H9 (cell line): ENCODE measurements around the gene DLEC1. TPM values are rescaled to one million over a fixed set of nuclear protein-coding genes. Genes with fewer than 3 reads are reported as not detected.

ENCODE experiments used
- DNase-seq: peaks from one replicate; pipeline ENCODE4 v3.0.0-alpha.2; 2017
- H2AFZ ChIP-seq: one replicate; pipeline ENCODE4 v1.6.1; 2013; ENCODE audit warnings: mild to moderate bottlenecking, low read length, control low read depth, moderate library complexity
- H2AK5ac ChIP-seq: 2 replicates; pipeline ENCODE4 v1.6.1; 2013; ENCODE audit warnings: low read length, control low read depth, mixed read lengths; ENCODE audit not compliant: insufficient read length
- H2BK120ac ChIP-seq: one replicate; pipeline ENCODE4 v1.6.1; 2013; ENCODE audit warnings: low read depth, mild to moderate bottlenecking, low read length, control low read depth, inconsistent platforms; ENCODE audit not compliant: poor library complexity, severe bottlenecking
- H2BK12ac ChIP-seq: 2 replicates; pipeline ENCODE4 v1.6.1; 2013; ENCODE audit warnings: low read length, control low read depth, mixed read lengths, low read depth; ENCODE audit not compliant: insufficient read length
- H2BK15ac ChIP-seq: 2 replicates; pipeline ENCODE4 v1.6.1; 2013; ENCODE audit warnings: low read depth, low read length, control low read depth
- H2BK20ac ChIP-seq: one replicate; pipeline ENCODE4 v1.6.1; 2013; ENCODE audit warnings: low read depth, mild to moderate bottlenecking, low read length, control low read depth, inconsistent platforms; ENCODE audit not compliant: poor library complexity, severe bottlenecking
- H2BK5ac ChIP-seq: 2 replicates; pipeline ENCODE4 v1.6.1; 2013; ENCODE audit warnings: low read length, control low read depth, mixed read lengths; ENCODE audit not compliant: insufficient read length
- H3K14ac ChIP-seq: 2 replicates; pipeline ENCODE4 v1.6.1; 2013; ENCODE audit warnings: low read length, control low read depth; ENCODE audit not compliant: insufficient read depth
- H3K18ac ChIP-seq: 2 replicates; pipeline ENCODE4 v1.6.1; 2013; ENCODE audit warnings: low read depth, mild to moderate bottlenecking, mixed read lengths, low read length, control low read depth; ENCODE audit not compliant: insufficient read length
- H3K23ac ChIP-seq: 2 replicates; pipeline ENCODE4 v1.6.1; 2013; ENCODE audit warnings: low read length, control low read depth, mixed read lengths, low read depth; ENCODE audit not compliant: insufficient read length
- H3K23me2 ChIP-seq: 2 replicates; pipeline ENCODE4 v1.6.1; 2013; ENCODE audit warnings: low read depth, mild to moderate bottlenecking, mixed read lengths, low read length, control low read depth; ENCODE audit not compliant: insufficient read length, poor library complexity, severe bottlenecking
- H3K27ac ChIP-seq: 2 replicates; pipeline ENCODE4 v1.5.1; 2013; ENCODE audit warnings: low read length, control low read depth, mixed read lengths, low read depth; ENCODE audit not compliant: insufficient read length
- H3K27me3 ChIP-seq: 2 replicates; pipeline ENCODE4 v1.6.1; 2013; ENCODE audit warnings: low read length, control low read depth, inconsistent platforms; ENCODE audit not compliant: insufficient read depth
- H3K4ac ChIP-seq: 2 replicates; pipeline ENCODE4 v1.6.1; 2013; ENCODE audit warnings: low read depth, mild to moderate bottlenecking, control low read depth, inconsistent platforms, low read length, moderate library complexity
- H3K4me1 ChIP-seq: 2 replicates; pipeline ENCODE4 v1.6.1; 2013; ENCODE audit warnings: low read length, control low read depth, inconsistent platforms; ENCODE audit not compliant: insufficient read depth
- H3K4me2 ChIP-seq: 2 replicates; pipeline ENCODE4 v1.6.1; 2013; ENCODE audit warnings: low read length, control low read depth, mixed read lengths; ENCODE audit not compliant: insufficient read length, insufficient read depth
- H3K56ac ChIP-seq: 2 replicates; pipeline ENCODE4 v1.6.1; 2013; ENCODE audit warnings: low read depth, mild to moderate bottlenecking, mixed read lengths, low read length, control low read depth; ENCODE audit not compliant: insufficient read length
- H3K79me1 ChIP-seq: 2 replicates; pipeline ENCODE4 v1.6.1; 2013; ENCODE audit warnings: low read depth, mild to moderate bottlenecking, moderate library complexity, low read length, control low read depth, inconsistent platforms; ENCODE audit not compliant: insufficient read depth, poor library complexity, severe bottlenecking
- H3K79me2 ChIP-seq: 2 replicates; pipeline ENCODE4 v1.6.1; 2013; ENCODE audit warnings: low read length, control low read depth, inconsistent platforms; ENCODE audit not compliant: insufficient read depth
- H3K9ac ChIP-seq: 2 replicates; pipeline ENCODE4 v1.6.1; 2013; ENCODE audit warnings: low read length, control low read depth, mixed read lengths; ENCODE audit not compliant: insufficient read length; ENCODE audit errors: extremely low read depth
- H3K9me3 ChIP-seq: one replicate; pipeline ENCODE4 v1.6.1; 2013; ENCODE audit warnings: low read depth, low read length, inconsistent platforms; ENCODE audit not compliant: control insufficient read depth
- H3T11ph ChIP-seq: one replicate; pipeline ENCODE4 v1.6.1; 2013; ENCODE audit warnings: mild to moderate bottlenecking, low read length, control low read depth, inconsistent platforms
- H4K20me1 ChIP-seq: one replicate; pipeline ENCODE4 v1.6.1; 2013; ENCODE audit not compliant: control insufficient read depth, insufficient read length, insufficient read depth
- H4K5ac ChIP-seq: 2 replicates; pipeline ENCODE4 v1.6.1; 2013; ENCODE audit warnings: low read depth, mild to moderate bottlenecking, mixed read lengths, low read length, control low read depth; ENCODE audit not compliant: insufficient read length
- H4K8ac ChIP-seq: replicated peaks from 2 replicates; pipeline ENCODE4 v1.6.1; 2013; ENCODE audit warnings: low read length, control low read depth, mixed read lengths, low read depth; ENCODE audit not compliant: insufficient read length
- H4K91ac ChIP-seq: 2 replicates; pipeline ENCODE4 v1.6.1; 2013; ENCODE audit warnings: low read depth, mild to moderate bottlenecking, moderate library complexity, mixed read lengths, low read length, control low read depth; ENCODE audit not compliant: insufficient read length
- H3K27ac Mint-ChIP-seq, 3 experiments: 2 replicates in 2 of 3; 3 replicates in 1 of 3; pipeline ENCODE4 v1.8.0; 2020 to 2021; ENCODE audit warnings: mixed read lengths in 3 of 3, mild to moderate bottlenecking in 1 of 3, moderate library complexity in 1 of 3
- H3K27me3 Mint-ChIP-seq: 2 replicates; pipeline ENCODE4 v1.8.0; 2021; ENCODE audit warnings: low read depth, mild to moderate bottlenecking, moderate library complexity, mixed read lengths
- H3K36me3 Mint-ChIP-seq, 3 experiments: 2 replicates in 2 of 3; 3 replicates in 1 of 3; pipeline ENCODE4 v1.8.0; 2020 to 2021; ENCODE audit warnings: low read depth in 3 of 3, mixed read lengths in 3 of 3; ENCODE audit not compliant: insufficient read depth in 1 of 3
- H3K4me1 Mint-ChIP-seq, 2 experiments: 2 replicates each; pipeline ENCODE4 v1.8.0; 2020; ENCODE audit warnings: mixed read lengths in 2 of 2
- H3K4me3 Mint-ChIP-seq, 2 experiments: 2 replicates in 1 of 2; 3 replicates in 1 of 2; pipeline ENCODE4 v1.8.0; 2020 to 2021; ENCODE audit warnings: mild to moderate bottlenecking in 2 of 2, mixed read lengths in 2 of 2, moderate library complexity in 1 of 2
- H3K9me3 Mint-ChIP-seq, 2 experiments: 2 replicates in 1 of 2; 3 replicates in 1 of 2; pipeline ENCODE4 v1.8.0; 2020; ENCODE audit warnings: mild to moderate bottlenecking in 2 of 2, mixed read lengths in 2 of 2, moderate library complexity in 1 of 2
- CTCF ChIP-seq: fragments of 200-600 bp; sonication (generic); conservative IDR thresholded peaks from 3 replicates; pipeline ENCODE4 v1.8.0; 2021; ENCODE audit warnings: antibody characterized with exemption, mild to moderate bottlenecking
- WGBS: extraction: QIAGEN DNeasy Blood & Tissue Kit; methylation state at CpG from one replicate; pipeline ENCODE4 v1.1.7; 2013; ENCODE audit warnings: missing lambda C conversion rate, low lambda C conversion rate, mixed read lengths; ENCODE audit not compliant: insufficient read length; ENCODE audit errors: extremely low coverage; 5-methylcytosine and 5-hydroxymethylcytosine counted together
- total RNA-seq: library from RNA; stranded (reverse); gene quantifications from 2 replicates; pipeline ENCODE4 v1.2.1, GENCODE V29; 2021

The DLEC1 gene
- total RNA-seq, 1 experiment from 2014 or later, result 2.1 TPM

- H3K79me1 ChIP-seq, result no peaks in the 10 kb centered on the region
- H3K27me3 Mint-ChIP-seq, result no peaks in the 10 kb centered on the region
- no peaks in the 10 kb centered on the region for H3K27me3 ChIP-seq
- WGBS, result no CpG with 5 or more reads among the region's 2 CpGs
- H3K9me3 ChIP-seq, result no peaks in the 10 kb centered on the region
- H4K91ac ChIP-seq, result no peak overlapping the region
- H4K20me1 ChIP-seq, result no peaks in the 10 kb centered on the region
- H4K5ac ChIP-seq, result no peak overlapping the region
- peaks cover 0 to 4% of the 10 kb centered on the region in 2 experiments; a peak in 2 of 4 replicates for H3K4me1 Mint-ChIP-seq
- H2AK5ac ChIP-seq, result no peak overlapping the region
- H3K18ac ChIP-seq, result no peak overlapping the region
- no peak overlapping the region for H2BK20ac ChIP-seq
- no peak overlapping the region for H3K9ac ChIP-seq
- H3K4ac ChIP-seq, result no peak overlapping the region
- H3K4me2 ChIP-seq, result no peak overlapping the region
- no peak overlapping the region for H3T11ph ChIP-seq
- H3K23ac ChIP-seq, result no peak overlapping the region
- no peaks in the 10 kb centered on the region for H3K23me2 ChIP-seq
- H3K14ac ChIP-seq, result no peak overlapping the region
- no peak for DNase-seq
- H3K79me2 ChIP-seq, result no peaks in the 10 kb centered on the region
- no peak overlapping the region for H2BK12ac ChIP-seq
- no peak overlapping the region for H4K8ac ChIP-seq
- no peak overlapping the region for H3K27ac Mint-ChIP-seq
- no peak overlapping the region for H3K4me3 Mint-ChIP-seq
- TF ChIP-seq CTCF, result no peak
- no peak overlapping the region for H2BK15ac ChIP-seq
- no peak overlapping the region for H2AFZ ChIP-seq
- H3K9me3 Mint-ChIP-seq, result no peaks in the 10 kb centered on the region
- H2BK120ac ChIP-seq, result no peak overlapping the region
- no peak overlapping the region for H3K56ac ChIP-seq
- H2BK5ac ChIP-seq, result no peak overlapping the region
- H3K27ac ChIP-seq, result no peak overlapping the region
- H3K4me1 ChIP-seq, result no peaks in the 10 kb centered on the region
- no peaks in the 10 kb centered on the region for H3K36me3 Mint-ChIP-seq
These were observed 118.1 kb downstream of the DLEC1 start for GRCh38 chr3:38157117-38157516.
